SU-DHL-6 (cell line): ENCODE data around the gene GSDME.

Experiments used
- EZH2phosphoT487 ChIP-seq: fragments of 200-600 bp; sonication (generic), shearing (Covaris generic); conservative IDR thresholded peaks from 2 replicates; pipeline ENCODE4 v1.6.1; 2018; ENCODE audit warnings: mild to moderate bottlenecking, antibody characterized with exemption, low read length, moderate library complexity, mixed read lengths
- TF ChIP-seq, protein P1 (sequence below): fragments of 200-600 bp; sonication (generic); IDR thresholded peaks from one replicate; pipeline ENCODE4 v1.5.1; 2017; ENCODE audit warnings: antibody characterized with exemption, mild to moderate bottlenecking, low read length, moderate library complexity; ENCODE audit not compliant: insufficient read depth, poor library complexity, severe bottlenecking

DNA sequence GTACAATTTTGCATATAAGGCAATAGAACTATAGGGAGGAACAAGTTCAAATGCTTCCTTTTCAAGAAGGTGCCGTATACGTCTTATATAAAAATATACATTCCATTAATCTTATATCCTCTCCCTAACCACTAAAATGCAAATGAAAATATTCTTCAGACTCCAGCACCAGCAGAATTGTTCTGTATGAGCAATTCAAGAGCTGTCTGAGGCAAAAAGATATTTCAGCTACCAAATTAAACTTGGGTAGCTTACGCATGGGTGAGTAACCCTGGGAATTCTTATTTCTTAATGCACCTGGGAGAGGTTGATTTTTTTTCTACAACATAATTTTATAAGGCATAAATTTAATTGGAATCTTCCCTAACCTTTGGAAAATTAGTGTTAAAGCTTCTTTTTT, 42.2 kb upstream of the GSDME start:
- TF ChIP-seq, protein P1, sequence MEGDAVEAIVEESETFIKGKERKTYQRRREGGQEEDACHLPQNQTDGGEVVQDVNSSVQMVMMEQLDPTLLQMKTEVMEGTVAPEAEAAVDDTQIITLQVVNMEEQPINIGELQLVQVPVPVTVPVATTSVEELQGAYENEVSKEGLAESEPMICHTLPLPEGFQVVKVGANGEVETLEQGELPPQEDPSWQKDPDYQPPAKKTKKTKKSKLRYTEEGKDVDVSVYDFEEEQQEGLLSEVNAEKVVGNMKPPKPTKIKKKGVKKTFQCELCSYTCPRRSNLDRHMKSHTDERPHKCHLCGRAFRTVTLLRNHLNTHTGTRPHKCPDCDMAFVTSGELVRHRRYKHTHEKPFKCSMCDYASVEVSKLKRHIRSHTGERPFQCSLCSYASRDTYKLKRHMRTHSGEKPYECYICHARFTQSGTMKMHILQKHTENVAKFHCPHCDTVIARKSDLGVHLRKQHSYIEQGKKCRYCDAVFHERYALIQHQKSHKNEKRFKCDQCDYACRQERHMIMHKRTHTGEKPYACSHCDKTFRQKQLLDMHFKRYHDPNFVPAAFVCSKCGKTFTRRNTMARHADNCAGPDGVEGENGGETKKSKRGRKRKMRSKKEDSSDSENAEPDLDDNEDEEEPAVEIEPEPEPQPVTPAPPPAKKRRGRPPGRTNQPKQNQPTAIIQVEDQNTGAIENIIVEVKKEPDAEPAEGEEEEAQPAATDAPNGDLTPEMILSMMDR = no peak
- no peak for TF ChIP-seq EZH2phosphoT487
